ENCODE measurements around the gene CYBA.

CYBA gene

DNA sequence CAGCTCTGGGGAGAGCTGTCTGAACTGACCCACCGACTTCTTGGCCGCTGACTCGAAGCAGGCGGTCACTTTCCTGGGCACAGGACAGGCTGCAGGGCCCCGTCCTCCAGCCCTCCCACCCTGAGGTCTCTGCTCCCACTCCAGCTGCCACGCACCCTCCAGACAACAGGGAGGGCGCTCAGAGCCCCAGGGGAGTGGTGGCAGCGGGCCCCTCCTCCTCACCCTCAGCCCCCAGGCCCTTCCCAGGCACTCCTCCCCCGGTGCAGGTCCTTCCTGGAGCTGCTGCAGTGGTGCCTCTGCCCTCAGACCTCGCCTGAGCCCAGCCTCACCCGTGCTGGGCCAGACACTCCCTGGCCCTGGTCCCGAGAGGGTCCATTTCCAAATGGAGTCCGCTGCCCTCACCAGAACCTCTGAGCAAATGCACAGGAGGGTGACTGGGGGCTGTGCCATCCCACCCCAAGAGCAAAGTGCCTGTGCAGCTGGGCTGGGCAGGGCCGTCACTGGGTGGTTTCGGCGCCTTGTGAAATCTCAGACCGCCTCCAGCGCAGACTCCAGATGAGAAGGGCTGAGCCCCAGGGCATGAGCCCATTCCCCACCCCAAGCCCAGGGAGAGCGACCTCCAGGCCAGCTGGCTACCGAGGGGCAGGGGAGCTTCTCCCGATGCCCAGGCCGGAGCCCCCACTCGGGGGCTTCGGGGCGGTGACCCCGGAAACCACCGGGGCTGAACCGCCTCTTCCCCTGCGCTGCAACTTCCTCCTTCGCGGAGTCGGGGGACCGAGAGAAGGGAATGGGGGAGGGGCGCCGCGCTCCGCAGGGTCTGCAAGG lies 717 bp downstream of the CYBA start:
- Histone ChIP-seq H3K36me3 (ENCODE audit: insufficient read depth, low read length) (peaks cover 8% of the 10 kb centered on the region), H3K9me3 (ENCODE audit: low read length) (no peaks in the 10 kb centered on the region), H3K4me1 (ENCODE audit: insufficient read depth, low read length) (peaks cover 6% of the 10 kb centered on the region), H3K4me3 (ENCODE audit: low read depth in 1 of 2, low read length in 2 of 2) (peak overlapping the region; percentile 59 to 69), H3K27me3 (ENCODE audit: control insufficient read depth in 1 of 2, insufficient read depth in 2 of 2, low read length in 2 of 2) (peaks cover 0 to 12% of the 10 kb centered on the region in 2 donors), H3K9ac (ENCODE audit: low read length) (no peak overlapping the region), H3K27ac (ENCODE audit: low read depth, low read length) (peak overlapping the region; percentile 70)

DNA sequence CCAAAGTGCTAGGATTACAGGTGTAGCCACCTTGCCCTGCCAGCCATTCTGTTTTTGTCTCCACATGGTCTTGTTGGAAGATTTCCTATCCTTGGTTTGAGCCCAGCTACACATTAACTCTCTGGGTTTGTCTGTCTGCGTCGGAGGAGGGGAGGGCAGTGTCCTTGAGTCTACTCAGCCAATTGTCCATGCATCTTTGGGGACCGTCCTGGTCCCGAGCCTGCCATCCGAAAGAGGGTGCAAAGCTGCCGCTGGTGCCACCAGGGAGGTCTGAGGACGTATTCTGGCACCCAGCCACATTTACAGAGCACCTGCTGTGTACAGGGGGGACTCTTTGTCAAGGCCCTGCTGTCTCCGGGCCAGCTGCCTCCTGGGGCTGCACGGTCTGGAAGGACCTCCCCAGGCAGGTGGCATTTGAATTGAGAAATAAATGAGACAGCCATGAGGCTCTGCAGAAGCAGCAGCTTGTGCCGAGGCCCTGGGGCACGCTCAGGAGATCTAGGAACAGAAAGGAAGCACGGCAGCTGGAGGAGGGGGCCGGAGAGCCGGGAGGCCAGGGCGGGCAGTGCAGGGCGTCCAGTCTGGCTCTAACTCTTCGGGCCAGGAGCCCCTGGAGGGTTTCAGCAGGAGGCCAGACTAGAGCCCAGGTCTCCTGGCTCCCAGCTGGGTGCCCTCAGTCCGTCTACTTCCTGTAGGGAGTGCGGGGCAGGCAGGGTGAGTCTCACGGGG lies 1.5 kb downstream of the CYBA start:
- no peaks in the 10 kb centered on the region for H3K9me3 ChIP-seq (ENCODE audit: low read length)
- H3K4me1 ChIP-seq (ENCODE audit: insufficient read depth, low read length) = peaks cover 6% of the 10 kb centered on the region
- H3K27me3 ChIP-seq (ENCODE audit: control insufficient read depth in 1 of 2, insufficient read depth in 2 of 2, low read length in 2 of 2) = peaks cover 0 to 12% of the 10 kb centered on the region in 2 donors
- H3K4me3 ChIP-seq (ENCODE audit: low read depth in 1 of 2, low read length in 2 of 2) = no peak overlapping the region
- H3K27ac ChIP-seq (ENCODE audit: low read depth, low read length) = no peak overlapping the region
- no peaks in the 10 kb centered on the region for H3K36me3 ChIP-seq (ENCODE audit: insufficient read depth, low read length)
- no peak overlapping the region for H3K9ac ChIP-seq (ENCODE audit: low read length)

DNA sequence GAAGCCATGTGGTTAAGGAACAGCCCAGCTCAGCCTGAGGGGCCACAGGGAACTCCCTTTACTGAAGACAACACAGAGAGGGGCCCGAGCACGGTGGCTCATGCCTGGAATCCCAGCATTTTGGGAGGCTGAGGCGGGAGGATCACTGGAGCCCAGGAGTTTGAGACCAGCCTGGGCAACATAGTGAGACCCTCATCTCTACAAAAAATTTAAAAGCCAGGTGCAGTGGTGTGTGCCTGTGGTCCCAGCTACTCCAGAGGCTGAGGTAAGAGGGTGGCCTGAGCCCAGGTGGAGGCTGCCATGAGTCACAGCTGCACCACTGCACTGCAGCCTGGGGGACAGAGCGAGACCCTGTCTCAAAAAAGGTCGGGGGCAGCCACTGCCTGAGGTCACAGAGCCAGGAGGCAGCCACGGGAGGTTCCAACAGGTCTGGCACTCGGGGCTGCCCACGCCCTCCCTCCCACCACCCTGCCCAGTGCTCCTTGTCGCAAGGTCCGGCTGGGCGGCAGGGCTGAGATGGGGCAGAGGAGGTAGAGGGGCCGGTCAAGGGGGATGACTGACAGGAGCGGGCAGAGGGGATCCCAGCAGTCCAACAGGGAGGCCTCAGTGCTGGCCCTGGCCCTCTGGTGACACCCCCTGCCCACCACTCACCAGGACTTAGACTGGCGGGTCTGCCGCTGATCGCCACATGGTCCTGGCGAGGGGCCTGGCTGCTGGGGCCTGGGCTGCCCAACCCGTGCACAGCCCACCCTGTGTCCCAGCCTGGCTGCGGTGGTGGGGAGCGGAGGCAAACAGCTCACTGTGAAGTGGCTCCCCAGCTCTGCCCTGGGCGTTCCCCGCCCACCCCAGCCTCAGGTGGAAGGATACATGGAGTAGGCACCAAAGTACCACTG lies 3.4 kb downstream of the CYBA start:
- Histone ChIP-seq H3K9ac (ENCODE audit: low read length) (no peak overlapping the region), H3K4me3 (ENCODE audit: low read depth in 1 of 2, low read length in 2 of 2) (no peak overlapping the region), H3K4me1 (ENCODE audit: insufficient read depth, low read length) (peaks cover 6% of the 10 kb centered on the region), H3K27ac (ENCODE audit: low read depth, low read length) (no peak overlapping the region), H3K9me3 (ENCODE audit: low read length) (no peaks in the 10 kb centered on the region), H3K36me3 (ENCODE audit: insufficient read depth, low read length) (no peaks in the 10 kb centered on the region), H3K27me3 (ENCODE audit: control insufficient read depth in 1 of 2, insufficient read depth in 2 of 2, low read length in 2 of 2) (peaks cover 0 to 12% of the 10 kb centered on the region in 2 donors)

DNA sequence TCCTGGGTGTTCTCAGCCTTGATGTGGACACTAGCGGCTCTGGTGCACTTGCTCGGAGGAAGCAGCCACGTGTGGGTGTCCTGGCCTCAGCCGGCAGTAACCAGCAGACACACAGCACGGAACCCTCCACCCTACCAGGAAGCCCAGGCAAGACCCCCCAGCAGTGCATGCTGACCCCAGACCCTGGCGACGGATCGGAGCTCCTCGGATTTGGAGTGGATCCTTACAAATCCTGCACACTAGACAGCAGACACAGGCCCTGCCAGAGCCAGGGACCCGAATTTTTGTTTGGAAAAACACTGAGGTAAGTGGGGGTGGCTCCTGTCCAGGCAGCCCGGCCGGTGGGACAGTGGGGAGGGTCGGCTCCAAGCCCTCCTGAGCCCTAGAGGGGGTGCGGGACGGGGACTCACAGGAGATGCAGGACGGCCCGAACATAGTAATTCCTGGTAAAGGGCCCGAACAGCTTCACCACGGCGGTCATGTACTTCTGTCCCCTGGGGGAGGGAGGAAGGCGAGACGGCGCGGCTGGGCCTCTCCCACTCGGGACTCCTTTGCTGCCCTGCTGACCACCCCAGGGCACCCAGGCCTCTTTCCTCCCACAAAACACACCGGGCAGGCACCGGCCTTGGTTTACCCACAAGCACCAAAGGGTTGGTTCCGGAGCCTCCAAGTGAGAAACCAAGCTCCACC lies 4.4 kb downstream of the CYBA start:
- Histone ChIP-seq H3K4me3 (ENCODE audit: low read depth in 1 of 2, low read length in 2 of 2) (no peak overlapping the region), H3K27ac (ENCODE audit: low read depth, low read length) (no peak overlapping the region), H3K4me1 (ENCODE audit: insufficient read depth, low read length) (peaks cover 6% of the 10 kb centered on the region), H3K9me3 (ENCODE audit: low read length) (no peaks in the 10 kb centered on the region), H3K27me3 (ENCODE audit: control insufficient read depth in 1 of 2, insufficient read depth in 2 of 2, low read length in 2 of 2) (peaks cover 0 to 10% of the 10 kb centered on the region in 2 donors), H3K36me3 (ENCODE audit: insufficient read depth, low read length) (no peaks in the 10 kb centered on the region), H3K9ac (ENCODE audit: low read length) (no peak overlapping the region)

DNA sequence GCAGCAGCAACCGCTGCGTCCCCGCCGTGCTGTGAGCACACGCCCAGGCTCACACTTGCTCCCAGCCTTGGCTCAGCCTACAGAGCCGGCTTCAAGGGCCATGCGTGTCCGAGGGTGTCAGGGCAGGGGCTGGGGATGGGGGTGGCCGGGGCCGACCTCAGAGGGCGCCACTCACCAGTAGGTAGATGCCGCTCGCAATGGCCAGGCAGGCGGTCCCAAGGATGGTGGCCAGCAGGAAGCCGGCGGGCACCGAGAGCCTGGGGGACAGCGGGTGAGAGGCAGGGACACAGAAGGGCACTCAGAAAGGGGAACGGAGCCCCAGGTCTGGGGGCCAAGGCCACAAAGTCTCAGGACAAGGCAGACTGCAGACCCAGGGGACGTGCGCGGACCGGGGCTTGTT lies 4.9 kb downstream of the CYBA start:
- Histone ChIP-seq H3K9ac (ENCODE audit: low read length) (no peak overlapping the region), H3K36me3 (ENCODE audit: insufficient read depth, low read length) (no peaks in the 10 kb centered on the region)

DNA sequence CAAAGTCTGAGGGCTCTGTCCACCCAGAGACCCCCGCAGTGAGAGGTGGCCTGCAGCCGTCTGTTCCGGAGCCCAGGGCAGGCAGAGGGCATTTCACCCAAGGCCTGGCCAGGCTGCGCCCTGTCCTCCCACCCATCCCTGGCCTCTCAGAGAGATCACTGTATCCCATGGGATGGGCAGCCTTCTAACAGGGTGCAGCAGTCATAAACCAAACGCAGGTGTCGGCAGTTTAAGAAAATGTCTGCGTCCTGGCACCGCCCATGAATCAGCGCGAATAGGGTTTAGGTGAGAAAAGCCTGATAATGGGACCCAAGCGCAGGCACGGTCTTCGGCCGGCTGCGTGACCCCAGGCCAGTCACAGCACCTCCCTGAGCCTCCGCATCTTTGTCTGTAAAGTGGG lies 5.4 kb downstream of the CYBA start:
- Histone ChIP-seq H3K4me3 (ENCODE audit: low read depth in 1 of 2, low read length in 2 of 2) (no peak overlapping the region), H3K9ac (ENCODE audit: low read length) (no peak overlapping the region), H3K36me3 (ENCODE audit: insufficient read depth, low read length) (no peaks in the 10 kb centered on the region), H3K9me3 (ENCODE audit: low read length) (no peaks in the 10 kb centered on the region), H3K27me3 (ENCODE audit: control insufficient read depth in 1 of 2, insufficient read depth in 2 of 2, low read length in 2 of 2) (peaks cover 0 to 6% of the 10 kb centered on the region in 2 donors), H3K27ac (ENCODE audit: low read depth, low read length) (no peak overlapping the region), H3K4me1 (ENCODE audit: insufficient read depth, low read length) (peaks cover 6% of the 10 kb centered on the region)

More for the DNA sequence above, 4.9 kb downstream of the CYBA start:
- Histone ChIP-seq H3K27ac (ENCODE audit: low read depth, low read length) (no peak overlapping the region), H3K4me1 (ENCODE audit: insufficient read depth, low read length) (peaks cover 6% of the 10 kb centered on the region), H3K9me3 (ENCODE audit: low read length) (no peaks in the 10 kb centered on the region), H3K4me3 (ENCODE audit: low read depth in 1 of 2, low read length in 2 of 2) (no peak overlapping the region), H3K27me3 (ENCODE audit: control insufficient read depth in 1 of 2, insufficient read depth in 2 of 2, low read length in 2 of 2) (peaks cover 0 to 5% of the 10 kb centered on the region in 2 donors)

DNA sequence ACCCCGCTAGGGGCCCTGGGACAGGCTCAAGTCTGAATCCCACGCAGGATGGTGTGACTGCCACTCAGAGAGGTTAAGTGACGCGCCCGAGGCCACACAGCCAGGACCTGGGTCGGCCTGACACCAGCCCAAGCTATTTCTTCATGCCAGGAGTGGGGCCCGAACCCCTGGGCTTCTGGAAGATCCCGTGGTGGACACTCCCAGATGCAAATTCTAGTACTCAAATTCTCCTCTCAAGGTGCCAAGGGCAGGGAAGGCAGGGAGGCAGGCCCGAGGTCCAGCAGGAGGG lies 7.3 kb downstream of the CYBA start:
- Histone ChIP-seq H3K4me3 (ENCODE audit: low read depth in 1 of 2, low read length in 2 of 2) (no peak overlapping the region), H3K9ac (ENCODE audit: low read length) (no peak overlapping the region), H3K27me3 (ENCODE audit: control insufficient read depth in 1 of 2, insufficient read depth in 2 of 2, low read length in 2 of 2) (peaks cover 11 to 24% of the 10 kb centered on the region in 2 donors), H3K4me1 (ENCODE audit: insufficient read depth, low read length) (no peaks in the 10 kb centered on the region), H3K27ac (ENCODE audit: low read depth, low read length) (no peak overlapping the region), H3K36me3 (ENCODE audit: insufficient read depth, low read length) (no peaks in the 10 kb centered on the region), H3K9me3 (ENCODE audit: low read length) (no peaks in the 10 kb centered on the region)

DNA sequence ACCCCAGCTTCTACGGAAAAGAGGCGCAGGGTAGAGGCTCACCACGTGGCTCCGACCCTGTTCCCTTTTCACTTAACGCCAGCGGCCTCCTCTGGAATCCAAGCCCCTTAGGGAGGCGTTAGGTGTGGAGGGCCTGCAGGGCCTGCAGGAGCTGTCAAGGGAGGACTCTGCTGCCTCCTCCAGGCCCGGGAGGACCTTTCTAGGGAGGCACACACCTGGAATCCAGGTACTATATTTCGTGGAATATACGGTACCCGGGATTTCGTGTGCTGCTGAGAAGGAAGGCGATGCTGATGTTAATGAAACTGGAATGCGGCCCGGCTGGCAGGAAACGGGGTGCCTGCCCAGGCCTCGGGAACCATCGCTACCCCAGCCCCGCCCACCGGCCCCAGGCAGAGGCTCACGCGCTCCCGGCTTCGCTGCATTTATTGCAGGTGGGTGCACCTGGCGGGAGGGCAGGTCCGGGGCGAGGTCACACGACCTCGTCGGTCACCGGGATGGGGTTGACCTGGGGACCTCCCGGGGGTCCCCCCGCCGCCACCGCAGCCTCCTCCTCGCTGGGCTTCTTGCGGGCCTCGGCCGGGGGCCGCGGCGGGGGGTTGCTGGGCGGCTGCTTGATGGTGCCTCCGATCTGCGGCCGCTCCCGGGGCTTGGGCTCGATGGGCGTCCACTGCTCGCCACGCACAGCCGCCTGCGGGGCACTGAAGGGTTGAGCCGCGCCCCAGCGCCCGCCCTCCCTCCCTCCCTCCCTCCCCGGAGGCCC lies 7.8 kb downstream of the CYBA start:
- Histone ChIP-seq H3K9ac (ENCODE audit: low read length) (no peak overlapping the region), H3K4me3 (ENCODE audit: low read depth in 1 of 2, low read length in 2 of 2) (no peak overlapping the region), H3K4me1 (ENCODE audit: insufficient read depth, low read length) (no peaks in the 10 kb centered on the region), H3K27ac (ENCODE audit: low read depth, low read length) (no peak overlapping the region), H3K36me3 (ENCODE audit: insufficient read depth, low read length) (no peaks in the 10 kb centered on the region), H3K27me3 (ENCODE audit: control insufficient read depth in 1 of 2, insufficient read depth in 2 of 2, low read length in 2 of 2) (peaks cover 15 to 30% of the 10 kb centered on the region in 2 donors), H3K9me3 (ENCODE audit: low read length) (no peaks in the 10 kb centered on the region)

DNA sequence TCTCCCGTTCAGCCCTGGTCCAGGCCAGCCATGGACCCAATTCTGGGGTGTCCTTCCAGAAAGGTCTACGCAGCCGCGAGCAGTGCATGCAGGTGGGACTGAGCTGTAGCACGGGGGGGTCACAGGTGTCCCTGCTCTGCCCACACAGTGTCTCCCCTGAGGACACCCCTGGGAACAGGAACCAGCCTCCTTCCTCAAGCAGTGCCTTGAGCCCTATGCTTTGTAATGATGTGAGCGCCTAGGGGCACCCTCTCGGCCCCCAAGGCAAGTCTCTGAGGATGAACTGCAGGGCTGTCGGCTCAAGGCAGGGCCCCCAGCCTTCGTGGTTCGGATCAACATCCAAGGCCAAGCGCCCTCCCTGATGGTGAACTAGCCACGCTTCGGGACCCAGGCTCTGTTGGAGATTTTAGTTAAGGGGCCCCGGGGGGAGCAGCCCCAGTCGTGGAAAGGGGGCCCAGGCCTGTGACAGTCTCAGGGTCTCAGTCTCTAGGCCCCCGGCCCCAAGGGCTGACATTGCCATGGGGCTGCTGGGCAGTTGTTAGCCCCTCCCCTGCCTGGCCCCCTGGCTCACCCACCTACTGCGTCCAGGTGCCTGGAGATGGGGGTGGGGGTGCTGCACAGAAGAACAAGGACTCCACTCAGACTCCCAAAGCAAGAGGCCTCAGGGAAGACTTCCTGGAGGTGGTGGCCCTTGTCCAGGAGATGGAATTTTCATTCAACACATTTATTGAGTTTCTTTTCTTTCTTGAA lies 10.2 kb downstream of the CYBA start:
- H3K9ac ChIP-seq (ENCODE audit: low read length) = no peak overlapping the region
- H3K9me3 ChIP-seq (ENCODE audit: low read length) = no peaks in the 10 kb centered on the region
- H3K27ac ChIP-seq (ENCODE audit: low read depth, low read length) = no peak overlapping the region
- H3K36me3 ChIP-seq (ENCODE audit: insufficient read depth, low read length) = no peaks in the 10 kb centered on the region
- H3K4me3 ChIP-seq (ENCODE audit: low read depth in 1 of 2, low read length in 2 of 2) = no peak overlapping the region
- H3K27me3 ChIP-seq (ENCODE audit: control insufficient read depth in 1 of 2, insufficient read depth in 2 of 2, low read length in 2 of 2) = peaks cover 15 to 43% of the 10 kb centered on the region in 2 donors
- no peaks in the 10 kb centered on the region for H3K4me1 ChIP-seq (ENCODE audit: insufficient read depth, low read length)

DNA sequence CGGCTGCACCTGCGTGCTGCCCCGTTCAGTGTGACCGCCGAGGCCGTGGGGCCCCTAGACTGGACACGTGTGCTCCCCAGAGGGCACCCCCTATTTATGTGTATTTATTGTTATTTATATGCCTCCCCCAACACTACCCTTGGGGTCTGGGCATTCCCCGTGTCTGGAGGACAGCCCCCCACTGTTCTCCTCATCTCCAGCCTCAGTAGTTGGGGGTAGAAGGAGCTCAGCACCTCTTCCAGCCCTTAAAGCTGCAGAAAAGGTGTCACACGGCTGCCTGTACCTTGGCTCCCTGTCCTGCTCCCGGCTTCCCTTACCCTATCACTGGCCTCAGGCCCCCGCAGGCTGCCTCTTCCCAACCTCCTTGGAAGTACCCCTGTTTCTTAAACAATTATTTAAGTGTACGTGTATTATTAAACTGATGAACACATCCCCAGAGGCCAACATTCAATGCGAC lies 10.8 kb downstream of the CYBA start:
- Histone ChIP-seq H3K27me3 (ENCODE audit: control insufficient read depth in 1 of 2, insufficient read depth in 2 of 2, low read length in 2 of 2) (peaks cover 15 to 49% of the 10 kb centered on the region in 2 donors), H3K4me1 (ENCODE audit: insufficient read depth, low read length) (no peaks in the 10 kb centered on the region)

More for the DNA sequence above, 10.8 kb downstream of the CYBA start:
- Histone ChIP-seq H3K36me3 (ENCODE audit: insufficient read depth, low read length) (no peaks in the 10 kb centered on the region), H3K27ac (ENCODE audit: low read depth, low read length) (no peak overlapping the region), H3K4me3 (ENCODE audit: low read depth in 1 of 2, low read length in 2 of 2) (no peak overlapping the region), H3K9me3 (ENCODE audit: low read length) (no peaks in the 10 kb centered on the region), H3K9ac (ENCODE audit: low read length) (no peak overlapping the region)
